ENCODE measurements around the gene MAP4K5.

GRCh38 chr14:50407111-50407812 lies 125.1 kb downstream of the MAP4K5 start:
- TF ChIP-seq CTCF (IDR thresholded peaks at IDR 0.05) (no peak), POLR2A (IDR thresholded peaks at IDR 0.05) (no peak), POLR2AphosphoS5 (IDR thresholded peaks at IDR 0.05) (no peak)

All from breast epithelium (tissue), 3 donors.